DOHH2 (cell line): ENCODE results near the gene PRXL2A.

ENCODE experiments used
- H3F3A ChIP-seq: fragments of 200-600 bp; sonication (generic), shearing (Covaris generic); 2 replicates; pipeline ENCODE4 v1.6.0; 2016; ENCODE audit warnings: antibody characterized with exemption, mild to moderate bottlenecking; ENCODE audit not compliant: control insufficient read depth, insufficient read depth
- H3K27ac ChIP-seq: fragments of 200-600 bp; sonication (generic); 2 replicates; pipeline ENCODE4 v1.5.1; 2014; ENCODE audit warnings: low read depth, mild to moderate bottlenecking, low read length, moderate library complexity
- H3K27me3 ChIP-seq: fragments of 200-600 bp; sonication (generic); 2 replicates; pipeline ENCODE4 v1.6.1; 2014; ENCODE audit warnings: mild to moderate bottlenecking, low read length, mixed read lengths; ENCODE audit not compliant: control insufficient read depth
- H3K36me3 ChIP-seq: fragments of 200-600 bp; sonication (generic); 2 replicates; pipeline ENCODE4 v1.6.1; 2014; ENCODE audit warnings: mild to moderate bottlenecking, low read length, moderate library complexity, mixed read lengths; ENCODE audit not compliant: control insufficient read depth
- H3K4me1 ChIP-seq: fragments of 200-600 bp; sonication (generic); 2 replicates; pipeline ENCODE4 v1.6.1; 2014; ENCODE audit warnings: mild to moderate bottlenecking, low read length, mixed read lengths; ENCODE audit not compliant: control insufficient read depth
- H3K4me2 ChIP-seq: fragments of 200-600 bp; sonication (generic); 2 replicates; pipeline ENCODE4 v1.6.0; 2014; ENCODE audit warnings: mild to moderate bottlenecking, low read length, moderate library complexity
- H3K4me3 ChIP-seq: fragments of 200-600 bp; sonication (generic); 2 replicates; pipeline ENCODE4 v1.5.1; 2014; ENCODE audit warnings: mild to moderate bottlenecking, low read length, mixed read lengths
- H3K79me2 ChIP-seq: fragments of 200-600 bp; sonication (generic); 2 replicates; pipeline ENCODE4 v1.6.1; 2014; ENCODE audit warnings: mild to moderate bottlenecking, low read length, mixed read lengths; ENCODE audit not compliant: control insufficient read depth
- H3K9me2 ChIP-seq: fragments of 200-600 bp; sonication (generic); replicated peaks from 2 replicates; pipeline ENCODE4 v1.6.1; 2014; ENCODE audit warnings: mild to moderate bottlenecking, low read length, mixed read lengths; ENCODE audit not compliant: control insufficient read depth
- H3K9me3 ChIP-seq: fragments of 200-600 bp; sonication (generic); 2 replicates; pipeline ENCODE4 v1.6.1; 2014; ENCODE audit warnings: antibody characterized with exemption, low read length, mixed read lengths; ENCODE audit not compliant: control insufficient read depth, insufficient read depth
- H4K20me1 ChIP-seq: fragments of 200-600 bp; sonication (generic); 2 replicates; pipeline ENCODE4 v1.6.0; 2014; ENCODE audit warnings: low read depth, mild to moderate bottlenecking, antibody characterized with exemption, low read length, moderate library complexity; ENCODE audit not compliant: control insufficient read depth, insufficient read depth
- CTCF ChIP-seq: fragments of 200-600 bp; sonication (generic); IDR thresholded peaks from one replicate; pipeline ENCODE4 v1.5.1; 2014; ENCODE audit warnings: antibody characterized with exemption, mild to moderate bottlenecking, low read depth, low read length; ENCODE audit not compliant: poor library complexity, severe bottlenecking
- EZH2phosphoT487 ChIP-seq: fragments of 200-600 bp; sonication (generic); IDR thresholded peaks from 2 replicates; pipeline ENCODE4 v1.6.1; 2017; ENCODE audit warnings: borderline replicate concordance, mild to moderate bottlenecking, antibody characterized with exemption, low read length, moderate library complexity, mixed read lengths

The PRXL2A gene

DNA sequence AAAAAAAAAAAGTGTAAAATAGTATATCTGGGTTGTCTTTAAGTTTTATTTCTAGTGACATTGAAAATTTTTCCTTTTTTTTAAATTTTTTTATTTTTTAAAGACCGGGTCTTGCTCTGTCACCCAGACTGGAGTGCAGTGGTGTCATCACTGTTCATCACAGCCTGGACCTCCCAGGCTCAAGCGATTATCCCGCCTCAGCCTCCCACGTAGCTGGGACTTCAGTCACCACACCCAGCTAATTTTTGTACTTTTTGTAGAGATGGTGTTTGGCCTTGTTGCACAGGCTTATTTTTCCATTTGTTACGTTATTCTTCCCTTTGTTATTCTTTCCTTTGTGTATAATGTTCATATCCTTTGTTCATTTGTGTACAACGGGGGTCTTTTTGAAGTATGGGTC, 75.9 kb downstream of the PRXL2A start:
- H3K9me2 ChIP-seq = no peaks in the 10 kb centered on the region
- TF ChIP-seq CTCF = no peak
- TF ChIP-seq EZH2phosphoT487 = no peak
- H3K9me3 ChIP-seq = no peaks in the 10 kb centered on the region
- H3K27ac ChIP-seq = no peak overlapping the region
- no peak overlapping the region for H3K4me2 ChIP-seq
- H3K4me3 ChIP-seq = no peak overlapping the region
- peaks cover 45% of the 10 kb centered on the region for H3K79me2 ChIP-seq
- no peaks in the 10 kb centered on the region for H3F3A ChIP-seq
- H3K36me3 ChIP-seq = peaks cover under 1% of the 10 kb centered on the region; the same call in 1 of the 2 replicates
- H3K27me3 ChIP-seq = no peaks in the 10 kb centered on the region
- H3K4me1 ChIP-seq = no peaks in the 10 kb centered on the region
- no peaks in the 10 kb centered on the region for H4K20me1 ChIP-seq

- Histone ChIP-seq H3K27ac (no peak overlapping the region), H3K4me1 (no peaks in the 10 kb centered on the region), H4K20me1 (no peaks in the 10 kb centered on the region), H3F3A (no peaks in the 10 kb centered on the region), H3K4me2 (no peak overlapping the region), H3K27me3 (no peaks in the 10 kb centered on the region), H3K4me3 (no peak overlapping the region), H3K36me3 (peaks cover 5% of the 10 kb centered on the region; the same call in 1 of the 2 replicates), H3K9me2 (no peaks in the 10 kb centered on the region), H3K79me2 (peaks cover 45% of the 10 kb centered on the region), H3K9me3 (no peaks in the 10 kb centered on the region)
- no peak for TF ChIP-seq EZH2phosphoT487
- TF ChIP-seq CTCF = no peak
Observed at GRCh38 chr10:80484676-80485075, 76.3 kb downstream of the PRXL2A start.

DNA sequence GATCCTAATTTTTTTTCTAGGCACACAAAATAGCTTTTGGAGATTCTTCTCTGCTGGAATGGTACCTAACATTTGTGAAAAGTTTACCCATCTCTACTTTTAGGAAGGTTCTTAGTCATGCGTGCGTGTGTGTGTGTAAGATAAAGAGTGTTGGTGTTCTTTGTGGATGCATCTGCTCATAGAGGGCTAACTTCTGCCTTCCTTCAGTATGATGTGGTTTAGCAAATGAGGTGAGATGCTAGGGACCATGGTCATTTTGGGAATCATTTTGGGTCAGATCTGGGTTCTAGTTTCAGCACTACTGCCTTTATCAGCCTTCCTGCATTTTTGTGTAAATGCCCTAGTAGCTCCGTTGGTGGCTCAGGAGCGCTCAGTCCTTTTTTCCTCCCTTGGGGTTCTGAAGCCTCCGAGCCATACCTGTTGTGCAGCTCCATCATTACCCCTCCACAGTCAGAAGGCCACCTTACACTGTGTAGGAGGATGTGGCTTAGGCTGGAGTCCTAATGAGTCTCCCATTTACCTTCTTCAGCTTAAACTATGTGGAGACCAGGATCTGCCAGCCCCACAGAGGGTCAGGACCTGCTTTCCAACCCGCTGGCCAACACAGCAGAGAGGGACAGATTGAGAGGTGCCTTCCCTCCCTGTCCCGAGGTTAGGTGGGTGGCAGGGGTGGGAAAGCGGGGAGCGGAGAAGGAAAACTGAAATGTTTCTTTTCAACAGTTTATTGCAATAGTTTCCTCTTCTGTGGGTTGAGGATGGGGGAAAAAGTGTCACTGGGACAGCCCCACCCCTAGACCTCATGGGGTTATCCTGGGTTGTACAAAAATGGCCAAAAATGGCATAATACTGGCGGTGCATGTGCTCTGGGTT, 77.0 kb downstream of the PRXL2A start:
- Histone ChIP-seq H4K20me1 (no peaks in the 10 kb centered on the region), H3K4me3 (no peak overlapping the region), H3K9me2 (no peaks in the 10 kb centered on the region), H3K4me1 (no peaks in the 10 kb centered on the region), H3K9me3 (no peaks in the 10 kb centered on the region), H3K27me3 (no peaks in the 10 kb centered on the region), H3K36me3 (peaks cover 7% of the 10 kb centered on the region; the same call in 1 of the 2 replicates), H3K4me2 (no peak overlapping the region), H3K27ac (no peak overlapping the region), H3K79me2 (peaks cover 45% of the 10 kb centered on the region), H3F3A (no peaks in the 10 kb centered on the region)
- TF ChIP-seq EZH2phosphoT487 (no peak), CTCF (no peak)
